ENCODE data around the gene CHRND. TPM values are rescaled to one million over a fixed set of nuclear protein-coding genes. Genes with fewer than 3 reads are reported as not detected.

CHRND gene
- total RNA-seq, 1 donor from 2014 or later: not detected

- peaks cover 0 to 7% of the 10 kb centered on the region in 2 donors for H3K4me1 ChIP-seq
- no peak for TF ChIP-seq CTCF (IDR thresholded peaks at IDR 0.05)
- H3K36me3 ChIP-seq: peaks cover 13 to 35% of the 10 kb centered on the region in 2 donors
- no peaks in the 10 kb centered on the region for H3K27me3 ChIP-seq
- intact Hi-C loops (cut with DNase I): no loop called here
- no peak overlapping the region for H3K27ac ChIP-seq
- no peaks in the 10 kb centered on the region for H3K9me3 ChIP-seq
- no peak for DNase-seq (ENCODE audit: low spot score in 2 of 2)
- no peak overlapping the region for H3K4me3 ChIP-seq
Measured at GRCh38 chr2:232584238-232584637, 58.3 kb downstream of the CHRND start.

Other genes starting within 250 kb of the CHRND start
- not detected for gene ALPP, start 147.4 kb upstream of the CHRND start, total RNA-seq
- gene ALPG, start 119.3 kb upstream of the CHRND start, total RNA-seq: not detected
- gene ALPI, start 70.0 kb upstream of the CHRND start, total RNA-seq: not detected
- gene ECEL1, start 38.3 kb upstream of the CHRND start, total RNA-seq: 14.9 TPM
- not detected for gene PRSS56, start 5.8 kb upstream of the CHRND start, total RNA-seq
- gene CHRNG, start 13.5 kb downstream of the CHRND start, total RNA-seq: not detected
- gene TIGD1, start 24.4 kb downstream of the CHRND start, total RNA-seq: 0.53 TPM
- 16.7 TPM for gene EIF4E2, start 24.5 kb downstream of the CHRND start, total RNA-seq
- gene EFHD1, start 107.4 kb downstream of the CHRND start, total RNA-seq: 142 TPM
- 27.5 TPM for gene GIGYF2, start 171.2 kb downstream of the CHRND start, total RNA-seq

All from ascending aorta (tissue), 2 donors.